Peyer's patch (tissue), 4 donors: ENCODE data around the gene CDK5R1. TPM values are rescaled to one million over a fixed set of nuclear protein-coding genes. Genes with fewer than 3 reads are reported as not detected.
A peak's percentile ranks its signal among the peaks of the same experiment; 100 is the strongest.

ENCODE experiments used
- DNase-seq, 3 donors: peaks; one replicate each; pipeline ENCODE4 v3.0.0-alpha.2; 2017 to 2019
- H3K27ac ChIP-seq, 4 donors: fragments of 200-600 bp; sonication (generic); one replicate each; pipeline ENCODE4 v1.5.1; 2016 to 2019
- H3K27me3 ChIP-seq, 2 donors: fragments of 200-600 bp; sonication (generic); one replicate each; pipeline ENCODE4 v1.5.1; 2019
- H3K36me3 ChIP-seq, 3 donors: fragments of 200-600 bp; sonication (generic); one replicate each; pipeline ENCODE4 v1.5.1; 2016 to 2019
- H3K4me1 ChIP-seq, 4 donors: fragments of 200-600 bp; sonication (generic); one replicate each; pipeline ENCODE4 v1.5.1; 2016 to 2019
- H3K4me3 ChIP-seq, 4 donors: fragments of 200-600 bp; sonication (generic); 1 replicate in 3 of 4; 2 replicates in 1 of 4; pipeline ENCODE4 v1.5.1; 2016 to 2019; ENCODE audit warnings: mild to moderate bottlenecking in 1 of 4
- H3K9me3 ChIP-seq, 4 donors: fragments of 200-600 bp; sonication (generic); one replicate each; pipeline ENCODE4 v1.5.1; 2016 to 2019; ENCODE audit warnings: mild to moderate bottlenecking in 1 of 4
- CTCF ChIP-seq, 6 experiments: fragments of 450-650 bp in 4 of 6; fragments of 200-600 bp in 2 of 6; sonication (generic) in 1 of 6; IDR thresholded peaks; one replicate each; pipeline ENCODE4 v1.5.1; 2017 to 2019; ENCODE audit warnings: antibody characterized with exemption in 6 of 6, mild to moderate bottlenecking in 3 of 6, moderate library complexity in 1 of 6
- POLR2A ChIP-seq, 2 donors: fragments of 450-650 bp; IDR thresholded peaks; one replicate each; pipeline ENCODE4 v1.5.1; 2017; ENCODE audit warnings: antibody characterized with exemption in 2 of 2, mild to moderate bottlenecking in 2 of 2, moderate library complexity in 2 of 2
- total RNA-seq, 4 donors: library from RNA; depleted of rRNA; stranded (reverse); fragments of >200 nt; gene quantifications; one replicate each; pipeline ENCODE4 v1.1.0, GENCODE V29; 2016

The CDK5R1 gene
- total RNA-seq, 4 donors from 2014 or later = 0.88 to 1.9 (median 1.2) TPM; not detected in 1

GRCh38 chr17:32482568-32483320, 4.0 kb upstream of the CDK5R1 start:
- H3K27ac ChIP-seq = no peak overlapping the region
- TF ChIP-seq CTCF (IDR thresholded peaks at IDR 0.05) (no peak), POLR2A (IDR thresholded peaks at IDR 0.05) (no peak)
- no peaks in the 10 kb centered on the region for H3K9me3 ChIP-seq
- DNase-seq = peak in 1 of 3 donors; percentile 29
- no peak overlapping the region for H3K4me3 ChIP-seq
- peaks cover 0 to 43% (median 0%) of the 10 kb centered on the region in 3 donors for H3K36me3 ChIP-seq
- no peaks in the 10 kb centered on the region for H3K27me3 ChIP-seq
- H3K4me1 ChIP-seq = peaks cover 0 to 6% (median 4%) of the 10 kb centered on the region in 4 donors

- peak overlapping the region in 3 of 4 donors; percentile 8 to 32 (median 28) for H3K27ac ChIP-seq
- H3K4me1 ChIP-seq = peaks cover 0 to 6% (median 4%) of the 10 kb centered on the region in 4 donors
- no peaks in the 10 kb centered on the region for H3K9me3 ChIP-seq
- peak in 2 of 3 donors; percentile 53 to 70 for DNase-seq
- no peak overlapping the region for H3K4me3 ChIP-seq
- H3K36me3 ChIP-seq = peaks cover 0 to 35% (median 0%) of the 10 kb centered on the region in 3 donors
- TF ChIP-seq POLR2A (IDR thresholded peaks at IDR 0.05) (no peak), CTCF (IDR thresholded peaks at IDR 0.05) (peak; percentile 42 to 71 (median 60))
- H3K27me3 ChIP-seq = no peaks in the 10 kb centered on the region
Observed at GRCh38 chr17:32483451-32484019, 3.3 kb upstream of the CDK5R1 start.

- Histone ChIP-seq H3K4me1 (peaks cover 0 to 6% (median 4%) of the 10 kb centered on the region in 4 donors), H3K36me3 (peaks cover 0 to 30% (median 0%) of the 10 kb centered on the region in 3 donors), H3K9me3 (no peaks in the 10 kb centered on the region), H3K27ac (peak overlapping the region in 2 of 4 donors; percentile 28 to 32), H3K4me3 (no peak overlapping the region), H3K27me3 (no peaks in the 10 kb centered on the region)
- peak in 2 of 3 donors; percentile 45 to 46 for DNase-seq
- TF ChIP-seq CTCF (IDR thresholded peaks at IDR 0.05) (no peak), POLR2A (IDR thresholded peaks at IDR 0.05) (no peak)
Observed at GRCh38 chr17:32484041-32484461, 2.7 kb upstream of the CDK5R1 start.

- H3K27me3 ChIP-seq = no peaks in the 10 kb centered on the region
- peak in 2 of 3 donors; percentile 13 to 46 for DNase-seq
- H3K9me3 ChIP-seq = no peaks in the 10 kb centered on the region
- TF ChIP-seq POLR2A (IDR thresholded peaks at IDR 0.05) (no peak), CTCF (IDR thresholded peaks at IDR 0.05) (no peak)
- H3K36me3 ChIP-seq = peaks cover 0 to 24% (median 0%) of the 10 kb centered on the region in 3 donors
- H3K27ac ChIP-seq = no peak overlapping the region
- H3K4me3 ChIP-seq = no peak overlapping the region
- H3K4me1 ChIP-seq = peaks cover 0 to 6% (median 5%) of the 10 kb centered on the region in 4 donors
Observed at GRCh38 chr17:32484628-32485027, 2.2 kb upstream of the CDK5R1 start.

- TF ChIP-seq CTCF (IDR thresholded peaks at IDR 0.05) = no peak
- no peak for TF ChIP-seq POLR2A (IDR thresholded peaks at IDR 0.05)
- peaks cover 0 to 9% (median 6%) of the 10 kb centered on the region in 4 donors for H3K4me1 ChIP-seq
- DNase-seq = peak in 2 of 3 donors; percentile 16 to 44
- H3K27ac ChIP-seq = peak overlapping the region in 3 of 4 donors; percentile 60 to 82 (median 65)
- H3K27me3 ChIP-seq = no peaks in the 10 kb centered on the region
- H3K9me3 ChIP-seq = no peaks in the 10 kb centered on the region
- peaks cover 0 to 16% (median 0%) of the 10 kb centered on the region in 3 donors for H3K36me3 ChIP-seq
- peak overlapping the region in 2 of 4 donors; percentile 62 to 86 for H3K4me3 ChIP-seq
Observed at GRCh38 chr17:32485261-32486110, 1.3 kb upstream of the CDK5R1 start.
